K562 (cell line): ENCODE results near the gene MBD6. TPM values are rescaled to one million over a fixed set of nuclear protein-coding genes. Genes with fewer than 3 reads are reported as not detected.

ENCODE experiments used
- ARID1B ChIP-seq: fragments of 450-650 bp; IDR thresholded peaks from 2 replicates; pipeline ENCODE4 v1.6.1; 2016; ENCODE audit warnings: antibody characterized with exemption, mild to moderate bottlenecking, inconsistent platforms
- HDGF ChIP-seq: fragments of 450-650 bp; IDR thresholded peaks from 2 replicates; pipeline ENCODE4 v1.6.1; 2016
- HEY1 ChIP-seq: fragments of 250-450 bp; sonication (Bioruptor Pico); IDR thresholded peaks from 2 replicates; pipeline ENCODE4 v1.5.0; 2020; ENCODE audit warnings: mild to moderate bottlenecking, moderate library complexity, borderline replicate concordance
- HNRNPK ChIP-seq: fragments of 200-400 bp; formaldehyde crosslinking; IDR thresholded peaks from one replicate; pipeline ENCODE4 v1.6.1; 2018; ENCODE audit warnings: mild to moderate bottlenecking, low read depth, low read length; ENCODE audit not compliant: poor library complexity, severe bottlenecking
- KAT7 ChIP-seq: sonication (generic); formaldehyde crosslinking; IDR thresholded peaks from 2 replicates; pipeline ENCODE4 v1.8.0; 2022; ENCODE audit warnings: missing genetic modification reagents, mild to moderate bottlenecking, borderline replicate concordance
- POLR2A ChIP-seq: fragments of 450-650 bp; conservative IDR thresholded peaks from 2 replicates; pipeline ENCODE4 v1.6.1; 2016
- RAD51 ChIP-seq: fragments of 450-650 bp; IDR thresholded peaks from 2 replicates; pipeline ENCODE4 v1.7.1; 2016; ENCODE audit warnings: low read depth, mild to moderate bottlenecking, borderline replicate concordance
- RBM15 ChIP-seq: fragments of 200-400 bp; formaldehyde crosslinking; IDR thresholded peaks from 2 replicates; pipeline ENCODE4 v1.6.1; 2018; ENCODE audit warnings: mild to moderate bottlenecking, low read length, moderate library complexity; ENCODE audit not compliant: insufficient read depth
- ZNF133 ChIP-seq: fragments of 250-450 bp; sonication (Bioruptor Pico); IDR thresholded peaks from 2 replicates; pipeline ENCODE4 v1.4.0; 2020; ENCODE audit warnings: mild to moderate bottlenecking
- ZNF354B ChIP-seq: fragments of 250-450 bp; sonication (Bioruptor Pico); IDR thresholded peaks from 2 replicates; pipeline ENCODE4 v1.4.0; 2020
- ZNF431 ChIP-seq: sonication (generic); formaldehyde crosslinking; IDR thresholded peaks from 2 replicates; pipeline ENCODE4 v1.8.0; 2022; ENCODE audit warnings: mild to moderate bottlenecking, missing genetic modification reagents
- ZNF766 ChIP-seq: fragments of 200-800 bp; sonication (Bioruptor generic); conservative IDR thresholded peaks from 2 replicates; pipeline ENCODE4 v1.6.1; 2016; ENCODE audit warnings: missing genetic modification characterization, missing compliant biosample characterization
- polyA plus RNA-seq, 8 experiments: library from polyadenylated mRNA; depleted of rRNA in 4 of 8; stranded (reverse) in 5 of 8; unstranded in 3 of 8; fragments of >200 nt; fragmentation: Nextera tagmentation in 2 of 8; fragmentation: Illumina TruSeq in 1 of 8; extraction: Ambion mirVana in 2 of 8; extraction: Trizol in 1 of 8; gene quantifications; 2 replicates each; pipeline versions ENCODE4 v1.2.1 to v1.2.3, GENCODE V29; 2011 to 2014; ENCODE audit warnings: inconsistent platforms in 1 of 8, missing spikeins in 1 of 8
- total RNA-seq, 7 experiments: library from RNA; depleted of rRNA in 6 of 7; stranded (reverse); fragments of >200 nt in 6 of 7; fragmentation: Illumina TruSeq in 2 of 7; extraction: Trizol in 2 of 7; gene quantifications; 2 replicates each; pipeline versions ENCODE4 v1.2.1 to v1.2.3, GENCODE V29; 2011 to 2021; ENCODE audit warnings: low replicate concordance in 1 of 7
- TF ChIP-seq, protein P1 (sequence below): sonication (generic); formaldehyde crosslinking; IDR thresholded peaks from 2 replicates; pipeline ENCODE4 v1.8.0; 2022; ENCODE audit warnings: mild to moderate bottlenecking, missing genetic modification reagents
- TF ChIP-seq, protein P2 (sequence below): sonication (generic); formaldehyde crosslinking; IDR thresholded peaks from 2 replicates; pipeline ENCODE4 v1.8.0; 2022; ENCODE audit warnings: mild to moderate bottlenecking, missing genetic modification reagents
- TF ChIP-seq, protein P3 (sequence below), 2 experiments: fragments of 450-650 bp; IDR thresholded peaks; 2 replicates each; pipeline ENCODE4 v1.6.1; 2016
- TF ChIP-seq, protein P4 (sequence below): fragments of 250-450 bp; sonication (Bioruptor Pico); IDR thresholded peaks from 2 replicates; pipeline ENCODE4 v1.8.0; 2021; ENCODE audit warnings: moderate library complexity, mild to moderate bottlenecking, inconsistent platforms

Gene MBD6
- total and polyA plus RNA-seq, 9 of the 15 experiments (the other 6 are each of a cell fraction or from before 2014, with no cell fraction given) = 2.0 to 54.8 (median 3.8) TPM

DNA sequence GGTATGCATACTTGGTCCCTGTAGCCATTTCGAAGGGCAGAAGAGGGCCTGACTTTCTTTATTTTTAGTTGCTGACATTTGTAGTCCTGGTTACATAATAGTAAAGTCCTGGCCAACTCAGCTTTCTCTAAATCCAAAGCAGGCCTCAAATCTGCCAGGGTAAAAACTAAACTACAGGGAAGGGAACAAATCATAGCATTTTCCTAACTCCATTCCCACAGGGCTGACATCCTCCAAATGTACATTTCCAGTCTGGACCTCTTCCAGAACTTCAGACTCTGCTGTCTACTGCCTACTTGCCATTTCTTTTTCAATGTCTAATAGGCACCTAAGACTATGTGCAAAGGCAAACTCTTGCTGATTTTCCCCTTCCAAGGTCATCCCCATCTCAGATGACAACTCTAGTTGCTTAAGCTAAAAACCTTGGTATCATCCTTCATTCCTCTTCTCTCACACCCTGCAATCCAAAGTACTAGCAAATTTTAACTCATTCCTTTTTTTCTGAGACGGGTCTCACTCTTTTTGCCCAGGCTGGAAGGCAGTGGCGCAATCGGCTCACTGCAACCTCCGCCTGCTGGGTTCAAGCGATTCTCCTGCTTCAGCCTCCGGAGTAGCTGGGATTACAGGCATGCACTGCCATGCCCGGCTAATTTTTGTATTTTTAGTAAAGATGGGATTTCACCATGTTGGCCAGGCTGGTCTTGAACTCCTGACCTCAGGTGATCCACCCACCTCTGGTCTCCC, 4.3 kb upstream of the MBD6 start (continued):
- TF ChIP-seq, protein P1, sequence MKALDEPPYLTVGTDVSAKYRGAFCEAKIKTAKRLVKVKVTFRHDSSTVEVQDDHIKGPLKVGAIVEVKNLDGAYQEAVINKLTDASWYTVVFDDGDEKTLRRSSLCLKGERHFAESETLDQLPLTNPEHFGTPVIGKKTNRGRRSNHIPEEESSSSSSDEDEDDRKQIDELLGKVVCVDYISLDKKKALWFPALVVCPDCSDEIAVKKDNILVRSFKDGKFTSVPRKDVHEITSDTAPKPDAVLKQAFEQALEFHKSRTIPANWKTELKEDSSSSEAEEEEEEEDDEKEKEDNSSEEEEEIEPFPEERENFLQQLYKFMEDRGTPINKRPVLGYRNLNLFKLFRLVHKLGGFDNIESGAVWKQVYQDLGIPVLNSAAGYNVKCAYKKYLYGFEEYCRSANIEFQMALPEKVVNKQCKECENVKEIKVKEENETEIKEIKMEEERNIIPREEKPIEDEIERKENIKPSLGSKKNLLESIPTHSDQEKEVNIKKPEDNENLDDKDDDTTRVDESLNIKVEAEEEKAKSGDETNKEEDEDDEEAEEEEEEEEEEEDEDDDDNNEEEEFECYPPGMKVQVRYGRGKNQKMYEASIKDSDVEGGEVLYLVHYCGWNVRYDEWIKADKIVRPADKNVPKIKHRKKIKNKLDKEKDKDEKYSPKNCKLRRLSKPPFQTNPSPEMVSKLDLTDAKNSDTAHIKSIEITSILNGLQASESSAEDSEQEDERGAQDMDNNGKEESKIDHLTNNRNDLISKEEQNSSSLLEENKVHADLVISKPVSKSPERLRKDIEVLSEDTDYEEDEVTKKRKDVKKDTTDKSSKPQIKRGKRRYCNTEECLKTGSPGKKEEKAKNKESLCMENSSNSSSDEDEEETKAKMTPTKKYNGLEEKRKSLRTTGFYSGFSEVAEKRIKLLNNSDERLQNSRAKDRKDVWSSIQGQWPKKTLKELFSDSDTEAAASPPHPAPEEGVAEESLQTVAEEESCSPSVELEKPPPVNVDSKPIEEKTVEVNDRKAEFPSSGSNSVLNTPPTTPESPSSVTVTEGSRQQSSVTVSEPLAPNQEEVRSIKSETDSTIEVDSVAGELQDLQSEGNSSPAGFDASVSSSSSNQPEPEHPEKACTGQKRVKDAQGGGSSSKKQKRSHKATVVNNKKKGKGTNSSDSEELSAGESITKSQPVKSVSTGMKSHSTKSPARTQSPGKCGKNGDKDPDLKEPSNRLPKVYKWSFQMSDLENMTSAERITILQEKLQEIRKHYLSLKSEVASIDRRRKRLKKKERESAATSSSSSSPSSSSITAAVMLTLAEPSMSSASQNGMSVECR = no peak
- TF ChIP-seq ZNF133 (no peak), ZNF431 (no peak), RAD51 (no peak), HDGF (no peak), HEY1 (no peak), KAT7 (CRISPR knock-in tag) (no peak; the same call in 1 of the 2 replicates), ZNF766 (CRISPR knock-in tag) (no peak), POLR2A (peak; percentile 47), ZNF354B (CRISPR knock-in tag) (no peak), RBM15 (no peak), HNRNPK (no peak), ARID1B (no peak)
- TF ChIP-seq, protein P2, sequence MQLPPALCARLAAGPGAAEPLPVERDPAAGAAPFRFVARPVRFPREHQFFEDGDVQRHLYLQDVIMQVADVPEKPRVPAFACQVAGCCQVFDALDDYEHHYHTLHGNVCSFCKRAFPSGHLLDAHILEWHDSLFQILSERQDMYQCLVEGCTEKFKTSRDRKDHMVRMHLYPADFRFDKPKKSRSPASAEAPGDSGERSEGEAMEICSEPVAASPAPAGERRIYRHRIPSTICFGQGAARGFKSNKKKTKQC = no peak
- TF ChIP-seq, protein P3, sequence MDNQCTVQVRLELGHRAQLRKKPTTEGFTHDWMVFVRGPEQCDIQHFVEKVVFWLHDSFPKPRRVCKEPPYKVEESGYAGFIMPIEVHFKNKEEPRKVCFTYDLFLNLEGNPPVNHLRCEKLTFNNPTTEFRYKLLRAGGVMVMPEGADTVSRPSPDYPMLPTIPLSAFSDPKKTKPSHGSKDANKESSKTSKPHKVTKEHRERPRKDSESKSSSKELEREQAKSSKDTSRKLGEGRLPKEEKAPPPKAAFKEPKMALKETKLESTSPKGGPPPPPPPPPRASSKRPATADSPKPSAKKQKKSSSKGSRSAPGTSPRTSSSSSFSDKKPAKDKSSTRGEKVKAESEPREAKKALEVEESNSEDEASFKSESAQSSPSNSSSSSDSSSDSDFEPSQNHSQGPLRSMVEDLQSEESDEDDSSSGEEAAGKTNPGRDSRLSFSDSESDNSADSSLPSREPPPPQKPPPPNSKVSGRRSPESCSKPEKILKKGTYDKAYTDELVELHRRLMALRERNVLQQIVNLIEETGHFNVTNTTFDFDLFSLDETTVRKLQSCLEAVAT (IDR thresholded peaks at IDR 0.05) = peak; percentile 35 to 64; a peak in 2 of 4 replicates
- TF ChIP-seq, protein P4, sequence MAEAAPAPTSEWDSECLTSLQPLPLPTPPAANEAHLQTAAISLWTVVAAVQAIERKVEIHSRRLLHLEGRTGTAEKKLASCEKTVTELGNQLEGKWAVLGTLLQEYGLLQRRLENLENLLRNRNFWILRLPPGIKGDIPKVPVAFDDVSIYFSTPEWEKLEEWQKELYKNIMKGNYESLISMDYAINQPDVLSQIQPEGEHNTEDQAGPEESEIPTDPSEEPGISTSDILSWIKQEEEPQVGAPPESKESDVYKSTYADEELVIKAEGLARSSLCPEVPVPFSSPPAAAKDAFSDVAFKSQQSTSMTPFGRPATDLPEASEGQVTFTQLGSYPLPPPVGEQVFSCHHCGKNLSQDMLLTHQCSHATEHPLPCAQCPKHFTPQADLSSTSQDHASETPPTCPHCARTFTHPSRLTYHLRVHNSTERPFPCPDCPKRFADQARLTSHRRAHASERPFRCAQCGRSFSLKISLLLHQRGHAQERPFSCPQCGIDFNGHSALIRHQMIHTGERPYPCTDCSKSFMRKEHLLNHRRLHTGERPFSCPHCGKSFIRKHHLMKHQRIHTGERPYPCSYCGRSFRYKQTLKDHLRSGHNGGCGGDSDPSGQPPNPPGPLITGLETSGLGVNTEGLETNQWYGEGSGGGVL (CRISPR knock-in tag) = no peak
